ENCODE data around the gene SPA17. TPM values are rescaled to one million over a fixed set of nuclear protein-coding genes. Genes with fewer than 3 reads are reported as not detected.

Gene SPA17
- total RNA-seq, 1 donor from 2014 or later, result 2.4 TPM

- DNase-seq (ENCODE audit: low read depth) (peak; percentile 54), FAIRE-seq (no peak)
- no peaks in the 10 kb centered on the region for H3K27me3 ChIP-seq (ENCODE audit: control insufficient read depth, insufficient read depth, low read length)
- H3K36me3 ChIP-seq (ENCODE audit: control insufficient read depth, insufficient read depth, low read length), result no peaks in the 10 kb centered on the region
- H3K4me3 ChIP-seq (ENCODE audit: low read depth, low read length), result no peak overlapping the region
- TF ChIP-seq CTCF (IDR thresholded peaks at IDR 0.05; ENCODE audit: insufficient read depth, low read length, severe bottlenecking), result no peak
These were observed 29.9 kb upstream of the SPA17 start for GRCh38 chr11:124643605-124644425.

GRCh38 chr11:124644426-124645280 is 29.1 kb upstream of the SPA17 start:
- H3K27me3 ChIP-seq (ENCODE audit: control insufficient read depth, insufficient read depth, low read length), result no peaks in the 10 kb centered on the region
- FAIRE-seq, result peak; percentile 13
- H3K36me3 ChIP-seq (ENCODE audit: control insufficient read depth, insufficient read depth, low read length), result no peaks in the 10 kb centered on the region
- no peak overlapping the region for H3K4me3 ChIP-seq (ENCODE audit: low read depth, low read length)
- TF ChIP-seq CTCF (IDR thresholded peaks at IDR 0.05; ENCODE audit: insufficient read depth, low read length, severe bottlenecking), result peak; percentile 75
- peak; percentile 48 for DNase-seq (ENCODE audit: low read depth)

GRCh38 chr11:124646148-124646547 is 27.6 kb upstream of the SPA17 start:
- H3K4me3 ChIP-seq (ENCODE audit: low read depth, low read length), result no peak overlapping the region
- FAIRE-seq (no peak), DNase-seq (ENCODE audit: low read depth) (no peak)
- H3K27me3 ChIP-seq (ENCODE audit: control insufficient read depth, insufficient read depth, low read length), result no peaks in the 10 kb centered on the region
- no peaks in the 10 kb centered on the region for H3K36me3 ChIP-seq (ENCODE audit: control insufficient read depth, insufficient read depth, low read length)
- no peak for TF ChIP-seq CTCF (IDR thresholded peaks at IDR 0.05; ENCODE audit: insufficient read depth, low read length, severe bottlenecking)

GRCh38 chr11:124648610-124649009 is 25.1 kb upstream of the SPA17 start:
- H3K4me3 ChIP-seq (ENCODE audit: low read depth, low read length), result no peak overlapping the region
- DNase-seq (ENCODE audit: low read depth) (no peak), FAIRE-seq (no peak)
- H3K36me3 ChIP-seq (ENCODE audit: control insufficient read depth, insufficient read depth, low read length), result no peaks in the 10 kb centered on the region
- TF ChIP-seq CTCF (IDR thresholded peaks at IDR 0.05; ENCODE audit: insufficient read depth, low read length, severe bottlenecking), result no peak
- no peaks in the 10 kb centered on the region for H3K27me3 ChIP-seq (ENCODE audit: control insufficient read depth, insufficient read depth, low read length)

- H3K36me3 ChIP-seq (ENCODE audit: control insufficient read depth, insufficient read depth, low read length), result no peaks in the 10 kb centered on the region
- no peak for FAIRE-seq
- H3K4me3 ChIP-seq (ENCODE audit: low read depth, low read length), result no peak overlapping the region
- TF ChIP-seq CTCF (IDR thresholded peaks at IDR 0.05; ENCODE audit: insufficient read depth, low read length, severe bottlenecking), result no peak
- no peaks in the 10 kb centered on the region for H3K27me3 ChIP-seq (ENCODE audit: control insufficient read depth, insufficient read depth, low read length)
- DNase-seq (ENCODE audit: low read depth), result peak; percentile 80
These were observed 16.7 kb upstream of the SPA17 start for GRCh38 chr11:124656774-124657630.
